Body of pancreas (tissue), 4 donors: ENCODE measurements around the gene MEOX2.

Source experiments
- CTCF ChIP-seq, 7 experiments: fragments of 450-650 bp in 4 of 7; fragments of 200-600 bp in 3 of 7; sonication (generic) in 3 of 7; IDR thresholded peaks; one replicate each; pipeline ENCODE4 v1.5.1; 2016 to 2019; ENCODE audit warnings: antibody characterized with exemption in 7 of 7
- POLR2A ChIP-seq, 3 donors: fragments of 450-650 bp; IDR thresholded peaks; one replicate each; pipeline ENCODE4 v1.6.1; 2016; ENCODE audit warnings: antibody characterized with exemption in 3 of 3, mild to moderate bottlenecking in 2 of 3

GRCh38 chr7:15658247-15658646 is 28.2 kb downstream of the MEOX2 start:
- TF ChIP-seq POLR2A (IDR thresholded peaks at IDR 0.05), result no peak
- TF ChIP-seq CTCF (IDR thresholded peaks at IDR 0.05), result no peak
